ENCODE results near the gene PTPRR.

The PTPRR gene

DNA sequence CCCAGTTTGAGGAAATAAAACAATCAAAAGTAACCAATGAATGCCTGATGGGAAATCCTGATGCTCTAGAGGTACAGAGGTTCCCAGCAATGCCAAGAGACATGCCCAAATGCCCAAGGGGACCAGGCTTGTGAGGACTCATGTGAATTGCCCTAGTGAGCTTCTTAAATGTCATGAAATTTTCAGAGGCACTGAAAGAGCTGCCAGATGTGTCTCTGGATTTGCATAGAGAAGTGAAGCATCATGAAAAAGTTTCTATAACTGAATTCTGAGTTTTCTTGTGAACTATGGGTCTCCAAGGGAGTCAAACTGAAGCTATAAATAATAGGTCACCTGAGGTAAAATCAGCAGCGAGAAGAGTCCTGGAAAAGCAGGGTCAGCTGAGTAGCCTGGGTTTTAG, 9.9 kb downstream of the PTPRR start:
- DNase-seq (ENCODE audit: low read depth): no peak

DNA sequence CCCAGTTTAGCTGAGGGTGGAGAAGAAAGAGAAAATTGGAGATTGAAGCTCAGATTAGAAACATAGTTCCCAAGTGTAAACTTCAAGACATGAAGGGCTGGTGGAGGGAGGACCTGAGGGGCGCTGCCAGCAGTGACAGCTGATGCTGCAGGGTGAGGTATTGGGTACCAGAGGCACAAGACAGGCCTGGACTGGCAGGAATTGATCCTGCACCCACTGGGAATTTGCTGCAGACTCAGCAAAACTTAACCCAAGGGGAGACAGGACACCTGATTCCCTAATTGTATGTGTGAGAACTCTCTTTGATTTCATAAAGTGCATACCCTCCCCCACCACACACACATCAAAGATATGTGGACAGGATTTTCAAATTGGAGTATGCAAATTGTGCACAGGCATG, 11.6 kb downstream of the PTPRR start:
- no peak for DNase-seq (ENCODE audit: low read depth)

DNA sequence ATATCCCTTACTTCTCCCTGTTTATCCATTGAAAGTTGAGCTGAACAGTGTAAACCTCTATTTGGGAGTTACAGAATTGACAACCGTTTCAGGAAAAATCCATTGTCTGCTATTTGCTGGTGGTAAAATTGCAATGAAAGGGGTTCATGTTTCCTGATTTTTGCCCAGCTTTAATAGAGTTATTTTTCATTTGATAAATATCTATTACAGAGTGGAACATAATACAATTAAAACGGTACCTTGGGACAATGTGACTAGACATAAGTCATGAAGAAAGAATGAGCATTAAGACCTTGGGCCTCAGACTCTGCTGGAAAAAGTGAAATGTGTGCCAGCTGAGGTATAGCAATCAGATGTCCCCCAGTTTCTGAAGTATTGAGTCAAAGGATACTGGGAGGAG, 13.1 kb downstream of the PTPRR start:
- DNase-seq (ENCODE audit: low read depth): no peak

DNA sequence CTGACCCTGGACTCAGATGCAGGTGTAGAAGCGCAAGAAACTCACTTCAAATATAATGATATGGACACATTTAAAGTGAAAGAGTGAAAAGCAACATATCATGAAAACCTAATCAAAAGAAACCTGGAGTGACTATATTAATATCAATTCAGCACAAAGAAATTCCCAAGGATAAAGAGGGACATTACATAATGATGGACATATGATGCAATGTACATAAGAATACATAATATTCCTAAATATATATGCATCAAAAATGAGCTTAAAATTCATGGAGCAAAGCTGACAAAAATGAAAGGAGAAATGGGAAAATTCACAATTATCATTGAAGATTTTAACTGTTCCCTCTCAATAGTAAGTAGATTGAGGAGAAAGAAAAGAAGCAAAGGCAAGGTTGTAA, 24.6 kb downstream of the PTPRR start:
- no peak for DNase-seq (ENCODE audit: low read depth)

DNA sequence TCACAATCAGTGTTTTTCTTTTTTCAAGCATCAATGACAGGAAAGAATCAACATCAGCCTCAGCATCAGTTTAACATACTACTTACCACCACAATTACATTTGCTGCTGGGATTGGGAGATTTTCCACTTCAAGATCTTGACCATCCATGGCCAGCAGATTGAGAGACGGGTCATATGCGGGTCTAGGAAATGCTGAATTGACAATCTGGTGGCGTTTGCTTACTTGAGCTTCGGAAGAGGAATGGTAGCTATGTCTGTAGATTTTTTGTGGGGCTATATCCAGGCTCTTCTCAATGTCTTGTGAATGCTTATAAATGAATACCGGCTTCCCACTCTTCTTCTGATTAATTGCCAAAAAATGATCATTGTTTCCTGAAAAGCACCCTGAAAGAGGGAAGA, 27.9 kb downstream of the PTPRR start:
- no peak for DNase-seq (ENCODE audit: low read depth)

DNA sequence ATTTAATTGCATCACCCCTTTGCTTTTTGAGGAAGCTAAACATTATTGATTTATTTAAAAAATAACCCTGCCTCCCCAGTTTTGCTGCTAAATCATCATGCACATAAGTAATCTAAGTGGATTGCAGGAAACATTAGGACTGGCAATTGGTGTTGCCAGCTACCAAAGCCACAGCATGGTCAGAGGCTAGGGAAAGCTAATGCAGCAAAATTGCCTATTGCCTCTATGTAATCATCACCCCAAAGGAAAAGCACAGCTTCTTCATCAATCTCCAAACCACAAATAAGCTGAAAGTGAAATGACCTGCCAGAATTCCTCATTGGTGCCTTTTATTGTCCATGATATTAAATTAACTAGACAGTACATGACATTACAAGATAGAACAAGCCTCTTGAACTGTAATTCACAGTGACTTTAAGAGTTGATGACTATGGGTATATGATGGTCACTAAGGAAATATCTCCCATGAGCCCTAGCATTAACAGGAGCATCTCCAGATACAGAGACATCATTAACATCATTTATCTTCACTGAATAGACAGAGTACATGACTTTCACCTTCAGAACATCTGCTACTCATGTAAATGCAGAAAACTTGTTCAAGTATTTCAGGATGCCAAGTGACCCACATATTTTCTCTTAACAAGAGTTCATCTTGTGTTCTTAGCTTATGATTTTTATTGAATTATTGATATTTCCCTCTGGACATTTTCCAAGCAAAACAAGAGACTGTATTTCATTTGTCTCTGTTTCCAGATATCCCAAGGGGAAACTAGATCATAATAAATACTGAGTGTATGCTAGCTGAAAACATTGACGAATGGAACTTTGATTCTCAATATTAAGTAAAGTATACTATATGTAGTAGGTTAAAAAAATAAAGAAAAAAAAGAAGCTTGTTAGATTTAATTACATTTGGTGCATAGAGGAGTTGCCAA, 29.4 kb downstream of the PTPRR start:
- DNase-seq (ENCODE audit: low read depth): no peak

DNA sequence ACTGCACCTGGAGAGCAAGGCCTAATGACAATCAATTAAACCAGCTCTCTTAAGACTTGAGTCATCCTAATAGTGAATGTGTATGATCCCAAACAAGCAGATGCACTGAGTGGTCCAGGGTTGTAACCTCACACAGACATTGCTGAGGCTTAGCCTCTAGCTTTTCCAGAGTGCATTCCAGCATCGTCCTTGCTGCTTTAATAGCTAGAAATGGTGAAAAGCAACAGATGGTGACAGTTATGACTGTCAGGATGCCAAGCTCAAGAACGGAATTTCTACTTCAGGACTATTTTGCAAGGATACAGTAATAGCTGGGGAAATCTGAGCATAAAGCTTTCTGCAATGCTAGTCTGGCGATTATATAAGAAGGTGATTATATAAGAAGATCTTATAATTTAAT, 34.6 kb downstream of the PTPRR start:
- peak; percentile 3 for DNase-seq (ENCODE audit: low read depth)

DNA sequence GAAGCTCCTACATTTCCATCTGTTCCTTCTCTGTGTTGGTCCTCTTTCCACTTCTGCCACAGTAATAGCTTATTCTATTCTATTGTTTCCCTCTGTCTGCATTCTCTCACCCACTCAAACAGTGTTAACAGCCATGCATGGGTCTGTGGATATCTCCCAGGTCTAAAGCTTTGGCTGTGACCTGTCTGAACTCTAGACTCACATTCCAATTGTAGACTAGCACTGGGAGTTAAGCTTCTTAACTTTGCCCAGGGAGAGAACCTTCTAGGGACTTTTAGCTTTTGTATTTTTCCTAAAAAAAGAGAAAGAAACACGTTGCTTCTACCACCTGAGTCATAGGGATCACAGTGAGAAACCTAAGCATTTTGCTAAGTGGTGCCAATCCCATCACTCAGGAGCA, 36.7 kb downstream of the PTPRR start:
- no peak for DNase-seq (ENCODE audit: low read depth)

DNA sequence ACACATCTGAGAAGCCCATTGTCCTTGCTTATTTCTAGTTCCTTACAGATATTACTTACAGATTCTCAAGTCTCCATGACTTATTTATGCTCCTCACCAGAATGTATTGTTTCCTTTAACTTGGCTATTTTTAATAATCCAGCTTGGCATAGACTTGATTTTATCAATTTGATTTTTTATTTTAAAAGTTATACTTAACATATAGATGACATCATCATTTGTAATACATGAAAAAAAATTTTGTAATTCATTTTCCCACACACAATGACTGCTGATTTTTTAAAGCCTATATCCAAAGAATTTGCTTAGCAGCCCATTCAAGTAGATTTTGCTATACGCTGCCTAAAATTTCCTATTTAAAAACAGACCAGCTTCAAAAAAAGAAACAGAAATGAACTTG, 39.8 kb downstream of the PTPRR start:
- no peak for DNase-seq (ENCODE audit: low read depth)

DNA sequence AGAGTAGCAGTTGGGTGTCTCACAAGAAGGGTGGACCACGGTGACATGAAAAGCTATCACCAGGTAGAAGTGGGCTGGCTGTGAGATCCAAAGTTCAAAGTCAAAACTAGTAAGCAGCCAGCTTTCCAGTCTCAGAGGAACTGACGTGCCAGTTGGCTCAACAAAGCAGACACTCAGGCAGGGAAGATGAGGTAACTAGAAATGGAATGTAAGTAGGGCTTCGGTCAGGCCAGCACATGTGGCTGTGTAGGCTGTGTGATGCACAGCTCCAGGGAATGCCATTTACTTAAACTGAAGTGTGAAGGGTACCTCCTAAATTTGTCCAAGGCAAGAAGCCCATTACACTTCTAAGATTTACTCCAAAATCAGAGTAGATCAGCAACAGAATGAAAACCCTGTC, 43.6 kb downstream of the PTPRR start:
- no peak for DNase-seq (ENCODE audit: low read depth)

DNA sequence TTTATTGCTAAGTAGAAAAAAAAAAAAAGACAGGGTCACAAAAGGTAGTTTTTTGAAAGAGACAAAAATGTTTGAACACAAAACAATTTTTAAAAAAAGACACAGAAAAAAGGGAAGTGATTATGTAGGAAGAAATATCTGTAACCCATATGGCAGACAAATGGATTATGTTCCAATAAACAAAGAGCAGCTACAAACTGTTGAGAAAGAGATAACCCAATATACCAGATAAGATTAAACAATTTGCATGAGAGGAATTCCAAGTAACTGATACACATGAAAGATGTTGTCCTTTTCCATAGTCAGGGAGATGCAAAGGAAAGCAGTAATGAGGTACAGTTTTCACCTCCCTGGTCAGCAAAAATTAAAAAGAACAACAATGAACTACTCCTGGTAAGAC, 44.9 kb downstream of the PTPRR start:
- no peak for DNase-seq (ENCODE audit: low read depth)

DNA sequence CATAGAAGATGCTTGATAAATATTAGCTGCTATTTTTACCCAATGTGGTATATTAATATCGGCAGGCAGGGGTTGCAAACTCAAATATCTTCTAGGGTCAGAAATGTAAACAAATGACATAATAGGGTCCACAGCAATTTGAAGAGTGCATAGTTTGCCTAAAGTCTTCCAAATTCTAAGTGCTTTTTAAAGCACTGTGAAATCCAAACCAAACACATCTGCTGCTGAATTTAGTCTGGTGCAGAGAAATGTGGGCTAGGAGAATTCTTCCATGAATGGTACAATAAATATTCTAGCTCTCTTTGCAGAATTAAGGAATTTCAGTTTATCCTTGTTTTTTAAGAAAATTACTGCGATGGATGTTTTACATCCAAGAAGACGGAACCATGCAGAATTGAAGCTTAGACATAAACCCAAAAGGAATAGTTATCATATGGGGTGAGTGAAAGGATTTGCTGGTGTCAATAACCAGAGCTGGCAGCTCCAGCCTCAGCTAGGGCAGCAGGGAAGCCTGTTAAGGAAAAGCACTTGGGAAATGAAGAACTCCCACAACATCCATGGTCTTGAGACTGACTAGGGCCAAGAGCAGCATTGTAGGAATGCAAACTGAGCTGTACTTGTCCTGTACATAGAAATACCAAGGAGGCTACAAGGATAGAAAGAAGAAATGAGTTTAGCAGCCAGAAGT, 65.5 kb downstream of the PTPRR start:
- no peak for DNase-seq (ENCODE audit: low read depth)

DNA sequence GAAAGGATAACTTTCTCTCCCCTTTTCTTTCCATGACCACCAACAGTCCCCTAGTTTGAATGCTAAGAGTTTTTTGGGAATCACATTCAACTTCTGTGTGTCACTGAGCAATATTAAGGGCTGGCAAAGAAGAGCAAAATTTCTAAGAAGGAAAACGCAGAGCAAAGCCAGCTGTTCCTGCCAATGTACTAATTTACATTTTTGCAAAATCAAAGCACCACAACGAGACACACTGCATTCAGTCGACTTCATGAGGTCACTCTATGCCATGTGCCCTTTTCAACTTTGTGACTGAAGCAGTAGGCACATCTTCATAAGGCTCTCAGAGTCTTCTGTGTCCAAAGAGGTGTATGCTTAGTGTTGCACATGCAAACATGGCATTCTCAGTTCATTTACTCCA, 66.4 kb downstream of the PTPRR start:
- DNase-seq (ENCODE audit: low read depth): no peak

DNA sequence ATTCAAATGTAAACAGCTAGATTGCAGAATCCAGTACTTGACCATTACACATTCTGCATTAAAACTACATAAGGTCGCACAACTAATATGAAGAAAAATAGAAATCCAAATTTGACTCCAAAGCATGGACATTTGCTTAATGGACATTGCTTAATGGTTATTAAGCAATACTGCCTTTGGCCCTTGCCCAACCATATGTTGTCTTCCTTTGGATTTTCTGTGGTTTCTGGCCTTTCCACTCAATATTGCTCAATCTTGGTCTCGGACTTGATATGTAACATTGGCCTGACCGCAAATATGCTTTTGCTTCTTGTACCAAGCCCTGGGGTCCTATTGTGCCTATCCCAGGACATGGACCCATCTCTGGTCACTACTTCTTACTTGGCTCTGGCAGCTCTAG, 67.2 kb downstream of the PTPRR start:
- peak; percentile 85 for DNase-seq (ENCODE audit: low read depth)

DNA sequence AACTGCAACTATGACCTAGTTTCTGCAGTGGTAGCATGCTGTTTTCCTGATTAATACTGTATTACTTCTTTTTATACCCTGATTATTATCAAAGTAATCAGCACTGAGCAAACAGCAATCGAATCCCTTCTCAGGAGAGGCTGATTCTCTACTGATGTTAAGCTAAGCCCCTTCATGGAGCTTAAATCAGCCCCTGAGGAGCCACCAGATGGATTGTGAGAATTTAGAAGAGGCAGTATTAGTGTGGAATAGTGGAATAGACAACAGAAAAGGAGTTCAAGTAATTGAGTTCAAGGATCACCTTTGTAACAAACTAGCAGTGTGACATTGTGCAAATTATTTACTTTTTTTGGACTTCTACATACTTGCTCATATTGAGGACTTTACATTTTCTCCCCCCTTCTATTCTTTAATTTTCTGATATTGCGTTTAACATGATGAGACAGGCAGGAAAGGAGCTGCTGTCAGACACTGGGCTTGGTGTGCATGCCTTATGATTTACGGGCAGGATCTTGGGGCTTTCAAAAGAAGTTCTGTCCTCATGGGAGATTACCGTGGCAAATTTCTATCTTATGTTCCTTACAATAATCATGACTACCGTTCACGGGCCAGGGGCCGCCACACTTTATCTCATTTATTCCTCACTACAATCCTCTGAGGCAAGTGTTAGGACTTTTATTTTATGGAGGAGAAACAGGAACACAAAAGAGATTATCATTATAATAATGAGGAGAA, 68.0 kb downstream of the PTPRR start:
- DNase-seq (ENCODE audit: low read depth): no peak

DNA sequence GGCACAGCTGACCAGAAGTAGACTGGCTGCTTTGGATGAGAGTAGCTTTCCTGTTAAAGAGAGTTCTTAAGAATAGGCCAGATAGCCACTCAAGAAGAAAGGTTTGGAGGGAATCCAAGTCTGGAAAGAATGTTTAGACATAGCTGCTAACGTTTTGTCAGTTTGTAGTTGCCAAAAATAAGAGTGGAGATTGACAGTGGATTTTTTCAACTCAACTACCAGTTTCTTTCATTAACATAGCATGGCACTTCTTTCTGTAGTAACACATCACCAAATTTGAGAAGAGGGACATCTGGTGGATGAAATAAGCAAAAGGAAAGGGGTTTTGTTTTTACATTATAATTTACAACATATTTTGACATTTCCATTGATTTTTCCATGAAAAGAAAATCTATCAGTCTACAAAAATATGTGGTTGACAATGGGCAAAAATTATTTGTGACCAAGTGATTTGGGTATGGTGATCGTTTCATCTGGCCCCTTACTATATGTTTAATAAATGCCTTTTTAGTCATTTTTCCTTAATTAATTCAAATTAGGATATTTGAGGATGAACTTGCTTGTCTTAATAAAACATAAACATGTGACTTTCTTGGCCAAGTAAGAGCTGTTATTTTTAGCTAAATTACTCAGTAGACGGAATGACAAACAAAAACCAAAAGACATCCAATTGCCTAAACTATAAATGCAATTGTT, 71.1 kb downstream of the PTPRR start:
- peak; percentile 59 for DNase-seq (ENCODE audit: low read depth)

DNA sequence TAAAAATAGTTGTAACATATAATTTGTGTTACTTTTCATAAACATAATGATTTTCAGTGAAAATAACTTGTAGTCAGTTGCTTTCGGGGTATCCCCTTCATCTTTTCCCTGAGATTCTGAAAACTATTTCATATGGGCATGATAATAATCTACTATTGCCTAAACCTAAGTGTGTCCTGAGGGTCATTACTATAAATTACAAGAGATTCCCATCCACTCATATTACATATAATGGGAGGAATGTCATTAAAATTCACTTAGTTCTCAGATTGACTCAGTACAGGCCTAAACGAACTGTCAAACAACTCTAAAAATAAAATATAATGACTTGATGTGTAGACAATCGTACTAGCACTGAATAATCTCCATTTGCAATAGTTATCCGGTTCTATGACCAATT, 72.7 kb downstream of the PTPRR start:
- no peak for DNase-seq (ENCODE audit: low read depth)

DNA sequence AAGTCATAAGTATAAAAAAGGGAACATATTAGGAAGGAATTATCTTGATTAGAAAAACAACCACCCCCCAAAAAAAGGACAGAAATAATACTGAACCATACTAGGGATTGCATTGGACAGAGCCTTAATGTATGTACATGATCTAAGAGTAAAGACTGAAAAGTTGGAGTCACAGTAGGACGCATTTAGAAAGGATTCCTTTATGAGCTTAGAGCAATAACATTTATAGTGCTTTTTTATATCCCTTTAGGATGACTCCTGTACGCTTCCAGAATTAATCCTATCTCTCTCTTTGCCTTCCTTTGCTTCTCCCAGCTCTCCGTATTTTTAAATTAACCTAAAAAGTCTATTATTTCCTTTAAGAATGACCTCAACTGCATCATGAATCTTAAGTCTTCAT, 75.3 kb downstream of the PTPRR start:
- no peak for DNase-seq (ENCODE audit: low read depth)

DNA sequence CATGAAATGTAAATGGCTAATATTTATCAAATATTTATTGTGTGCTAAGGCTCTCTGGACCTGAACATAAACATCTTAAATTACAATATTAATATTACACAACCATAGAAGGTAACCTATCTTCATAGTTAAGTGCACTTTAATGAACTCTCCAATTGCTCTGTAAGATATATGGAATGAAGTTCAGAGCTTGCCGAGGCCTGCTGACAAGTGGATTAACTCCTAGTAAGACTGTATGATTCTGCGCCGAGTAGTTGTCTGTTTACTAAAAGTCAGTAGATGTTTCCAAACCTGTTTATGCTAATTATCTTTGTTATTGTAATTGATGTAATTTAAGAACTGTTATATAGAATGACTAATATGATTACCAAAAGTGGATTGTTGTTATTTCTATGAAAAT, 77.2 kb downstream of the PTPRR start:
- DNase-seq (ENCODE audit: low read depth): no peak

DNA sequence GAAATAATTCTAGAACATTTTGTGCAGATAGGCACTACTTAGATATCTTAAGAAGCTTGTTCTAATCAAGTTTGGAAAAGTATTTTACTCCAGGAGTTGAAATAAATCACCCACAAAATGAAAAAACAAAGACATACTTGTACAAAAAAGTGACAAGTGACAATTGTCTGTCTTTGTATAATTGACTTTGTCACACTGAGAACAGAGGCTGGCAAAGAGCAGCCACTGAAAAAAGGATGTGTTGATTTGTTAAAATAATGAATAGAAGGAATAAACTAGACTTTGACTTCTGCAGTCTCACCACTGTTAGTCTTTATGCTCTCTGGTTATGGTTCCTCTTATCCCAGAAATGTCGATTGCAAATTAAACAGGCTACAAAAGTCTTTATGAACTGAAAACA, 77.6 kb downstream of the PTPRR start:
- no peak for DNase-seq (ENCODE audit: low read depth)

DNA sequence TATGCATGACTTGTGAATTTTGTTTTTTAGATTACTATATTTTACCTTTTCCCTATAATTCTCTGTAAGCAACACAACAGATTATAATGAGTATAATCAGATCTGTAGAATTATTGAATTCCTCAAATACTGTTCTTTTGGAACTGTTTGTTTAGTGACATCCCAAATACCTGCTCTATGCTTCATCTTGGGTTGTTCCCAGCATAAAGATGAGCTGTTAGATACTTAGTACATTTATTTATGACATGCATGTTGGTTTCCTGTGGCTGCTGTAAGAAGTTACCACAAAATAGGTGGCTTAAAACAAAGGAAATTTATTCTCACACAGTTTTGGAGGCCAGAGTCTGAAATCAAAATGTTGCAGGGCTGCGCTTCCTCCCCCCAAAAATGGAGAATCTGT, 78.4 kb downstream of the PTPRR start:
- no peak for DNase-seq (ENCODE audit: low read depth)

DNA sequence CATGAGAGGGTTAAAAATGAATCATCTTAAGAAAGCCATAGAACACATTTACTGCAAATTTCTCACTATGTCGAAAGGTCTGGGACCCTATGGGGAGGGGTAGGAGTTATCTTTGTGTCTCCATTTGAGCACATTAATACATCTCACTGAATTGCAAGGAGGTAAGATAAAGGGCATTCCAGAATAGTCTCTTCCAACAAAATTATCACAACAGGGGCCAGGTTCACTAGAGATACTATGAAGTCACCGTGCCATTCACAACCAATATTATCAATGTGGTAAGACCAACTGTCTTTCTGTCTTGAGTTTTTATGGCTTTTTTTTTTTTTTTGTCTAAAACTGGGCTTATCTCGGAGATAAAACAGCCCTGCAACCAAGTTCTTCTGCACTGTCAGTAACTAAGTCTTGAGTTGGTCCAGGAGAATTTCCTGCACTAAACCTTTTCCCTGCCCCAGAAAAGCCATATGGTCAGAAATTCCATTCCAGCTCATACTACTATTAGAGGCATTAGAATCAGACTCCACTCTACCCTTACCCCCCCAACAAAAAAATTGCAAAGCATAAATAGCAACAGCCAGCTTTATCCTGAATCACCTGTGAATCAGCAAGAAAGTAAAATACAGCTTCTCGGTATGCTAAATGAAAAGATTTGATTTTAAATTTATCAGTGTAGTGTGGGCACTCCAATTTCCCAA, 79.7 kb downstream of the PTPRR start:
- DNase-seq (ENCODE audit: low read depth): no peak

Measured in fibroblast of the conjunctiva (primary cell).